COLO829 (cell line): ENCODE measurements around the gene SIL1.
"Not testable (repeated sequence)": the region's sequence is repeated elsewhere in the genome, so short reads cannot be mapped to it uniquely, and the experiment has no call there.

Source experiments
- DNase-seq: peaks from one replicate; pipeline ENCODE4 v3.0.0; 2012; ENCODE audit warnings: low spot score

SIL1 gene

DNA sequence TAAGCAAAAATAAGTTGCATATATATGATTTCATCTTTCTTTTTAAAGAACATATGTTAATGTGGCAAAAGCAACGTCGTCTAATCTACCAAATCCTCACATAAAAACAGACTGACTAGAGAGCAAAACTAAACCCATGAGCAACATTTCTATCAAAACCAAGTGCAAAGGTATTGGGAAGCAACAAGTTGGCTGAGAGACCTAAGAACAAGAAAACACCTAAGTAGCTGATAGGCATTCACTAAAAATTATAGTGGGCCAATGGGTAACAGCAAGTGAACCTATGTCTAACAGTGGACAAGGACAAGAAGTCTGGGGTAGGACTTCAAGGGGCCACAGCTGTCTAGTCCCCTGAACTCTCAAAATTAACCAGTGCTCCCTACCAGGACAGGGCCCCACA lies 130.1 kb downstream of the SIL1 start:
- no peak for DNase-seq

DNA sequence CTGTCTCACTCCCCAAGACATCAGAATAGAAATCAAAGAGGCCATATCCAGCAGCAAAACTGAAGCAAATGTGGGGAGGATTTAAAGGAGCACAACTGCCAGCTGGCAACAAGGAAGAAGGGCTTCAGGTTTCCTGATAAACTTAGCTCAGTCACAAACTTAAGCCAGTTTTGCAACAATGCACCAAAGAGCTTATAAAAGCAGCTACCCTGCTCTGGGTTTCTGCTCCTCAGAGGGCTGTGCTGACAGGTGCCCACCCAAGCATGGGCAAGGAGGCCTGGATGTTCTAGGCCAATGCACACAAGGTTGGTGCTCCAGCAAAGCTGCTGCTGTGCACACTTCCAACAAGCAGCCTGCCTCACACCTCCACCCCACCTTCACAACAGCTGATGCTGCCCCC lies 132.9 kb downstream of the SIL1 start:
- DNase-seq = no peak

DNA sequence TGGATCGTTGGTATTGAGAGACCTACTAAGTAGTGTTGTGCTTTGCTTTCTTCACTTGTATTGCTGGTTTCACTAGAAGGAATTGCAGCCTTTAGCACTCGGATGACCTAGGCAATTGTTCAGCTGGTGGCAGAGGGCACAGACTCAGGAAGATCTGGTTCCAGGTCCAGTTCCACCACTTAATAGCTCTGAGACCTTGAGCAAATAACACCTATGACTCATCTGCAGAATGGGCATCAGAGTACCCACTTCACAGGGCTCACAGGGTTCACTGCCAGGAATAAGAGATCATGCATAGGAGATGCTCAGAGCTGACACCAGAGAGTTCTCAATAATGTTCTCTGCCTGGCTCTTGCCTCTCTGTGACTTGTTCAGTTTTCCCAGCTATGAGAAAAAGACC lies 133.6 kb downstream of the SIL1 start:
- DNase-seq = no peak

DNA sequence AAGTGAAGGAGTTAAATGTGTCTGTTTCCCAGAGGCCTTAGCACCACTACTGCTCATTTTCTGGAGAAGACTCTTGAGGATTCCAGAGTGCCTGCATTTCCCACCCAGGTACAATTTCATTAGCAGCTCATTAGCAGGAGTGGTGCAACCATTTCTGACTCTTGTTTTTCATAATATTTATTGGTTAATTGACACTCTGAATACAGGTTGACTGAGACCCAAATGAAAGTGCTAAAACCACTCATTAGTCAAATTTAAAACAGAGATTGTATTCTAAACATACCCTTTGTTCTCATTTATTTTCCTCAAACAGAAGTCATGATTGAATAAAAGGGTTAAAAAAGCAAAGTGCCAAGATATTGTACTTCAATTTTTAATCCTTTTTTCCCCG lies 134.5 kb downstream of the SIL1 start:
- no peak for DNase-seq

DNA sequence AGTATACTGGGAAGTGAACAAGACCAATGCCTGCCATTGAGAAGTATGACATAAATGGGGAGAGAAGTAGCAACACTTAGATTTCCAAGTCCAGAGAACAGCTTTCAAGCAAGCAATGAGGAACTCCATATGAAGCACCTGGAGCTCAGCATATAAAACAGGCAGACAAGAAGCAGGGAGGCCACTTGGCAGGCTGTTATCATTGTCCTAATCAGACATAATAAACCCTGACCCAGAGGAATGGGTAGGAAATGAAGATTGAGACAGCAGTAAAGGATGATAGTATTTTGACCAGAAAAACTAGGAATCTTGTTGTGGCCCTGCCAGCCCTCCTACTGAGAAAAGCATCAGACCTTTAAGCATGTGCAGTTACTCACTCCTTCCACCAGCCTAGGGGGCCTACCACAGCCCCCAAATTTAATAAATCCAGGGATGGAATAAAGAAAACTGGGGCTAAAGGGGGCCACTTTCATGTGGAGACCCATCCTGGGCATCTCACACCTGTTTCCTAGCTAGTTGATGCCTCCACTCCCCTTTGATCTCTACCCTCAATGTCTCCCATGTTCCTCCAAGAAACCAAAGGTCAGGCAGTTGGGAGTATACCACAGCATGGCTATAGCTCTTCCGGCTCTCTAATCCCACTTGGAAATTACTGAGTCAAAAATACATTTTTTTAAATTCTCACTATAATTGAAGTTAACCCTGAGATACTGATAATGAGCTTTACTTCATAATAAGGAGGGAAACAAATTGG lies 135.1 kb downstream of the SIL1 start:
- no peak for DNase-seq

DNA sequence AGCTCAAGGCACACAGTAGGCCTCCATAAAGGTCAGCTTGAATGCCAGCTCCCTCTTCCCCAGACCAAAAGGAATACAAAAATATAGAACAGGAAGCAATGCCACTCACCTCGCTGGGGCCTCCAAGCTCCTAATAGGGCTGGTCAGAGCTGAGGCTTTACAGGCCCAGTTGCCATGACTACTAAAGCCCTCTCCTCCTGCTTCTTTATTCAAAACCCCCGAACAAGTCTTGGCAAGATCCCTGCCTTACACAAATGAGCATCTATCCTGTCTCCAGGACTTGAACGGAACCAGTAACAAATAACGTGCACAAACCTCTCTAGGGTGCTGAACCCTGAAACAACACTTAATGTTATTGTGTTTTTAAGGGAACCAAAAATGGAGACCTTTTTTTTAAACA lies 136.3 kb downstream of the SIL1 start:
- DNase-seq = no peak

DNA sequence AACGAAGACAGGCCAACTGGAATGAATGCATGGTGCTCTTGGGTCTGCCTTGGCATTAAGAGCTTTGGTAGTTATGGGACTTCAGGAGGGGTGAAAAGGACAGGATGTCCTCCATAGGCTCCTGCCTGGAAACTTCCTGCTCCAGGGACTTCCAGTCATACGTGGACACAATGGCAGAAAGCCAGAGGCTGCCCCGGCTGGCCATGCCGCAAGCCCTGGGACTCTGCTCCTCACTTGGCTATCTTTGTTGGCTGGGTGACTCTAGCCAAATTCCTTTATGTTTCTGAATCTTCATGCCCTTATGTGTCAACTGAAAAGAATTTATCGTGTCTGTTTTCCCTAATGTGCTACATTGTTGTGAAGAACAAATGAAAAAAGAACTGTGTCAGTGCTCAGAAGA lies 136.9 kb downstream of the SIL1 start:
- no peak for DNase-seq

DNA sequence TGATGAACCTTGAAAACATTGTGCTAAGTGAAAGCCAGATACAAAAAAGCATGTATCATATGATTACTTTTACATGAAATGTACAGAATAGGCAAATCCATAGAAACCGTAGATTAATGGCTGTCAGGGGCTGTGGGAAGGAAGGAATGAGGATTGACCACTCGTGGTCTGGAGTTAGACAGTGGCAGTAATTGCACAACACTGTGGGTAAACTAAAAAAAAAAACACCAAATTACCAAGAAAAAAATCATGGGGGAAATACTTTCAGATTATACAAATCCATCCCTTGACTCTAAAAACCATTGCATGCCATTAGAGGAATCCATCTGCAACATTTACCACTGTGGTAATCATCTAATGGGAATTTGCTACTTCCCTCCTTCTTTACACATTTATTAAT lies 140.0 kb downstream of the SIL1 start:
- no peak for DNase-seq

DNA sequence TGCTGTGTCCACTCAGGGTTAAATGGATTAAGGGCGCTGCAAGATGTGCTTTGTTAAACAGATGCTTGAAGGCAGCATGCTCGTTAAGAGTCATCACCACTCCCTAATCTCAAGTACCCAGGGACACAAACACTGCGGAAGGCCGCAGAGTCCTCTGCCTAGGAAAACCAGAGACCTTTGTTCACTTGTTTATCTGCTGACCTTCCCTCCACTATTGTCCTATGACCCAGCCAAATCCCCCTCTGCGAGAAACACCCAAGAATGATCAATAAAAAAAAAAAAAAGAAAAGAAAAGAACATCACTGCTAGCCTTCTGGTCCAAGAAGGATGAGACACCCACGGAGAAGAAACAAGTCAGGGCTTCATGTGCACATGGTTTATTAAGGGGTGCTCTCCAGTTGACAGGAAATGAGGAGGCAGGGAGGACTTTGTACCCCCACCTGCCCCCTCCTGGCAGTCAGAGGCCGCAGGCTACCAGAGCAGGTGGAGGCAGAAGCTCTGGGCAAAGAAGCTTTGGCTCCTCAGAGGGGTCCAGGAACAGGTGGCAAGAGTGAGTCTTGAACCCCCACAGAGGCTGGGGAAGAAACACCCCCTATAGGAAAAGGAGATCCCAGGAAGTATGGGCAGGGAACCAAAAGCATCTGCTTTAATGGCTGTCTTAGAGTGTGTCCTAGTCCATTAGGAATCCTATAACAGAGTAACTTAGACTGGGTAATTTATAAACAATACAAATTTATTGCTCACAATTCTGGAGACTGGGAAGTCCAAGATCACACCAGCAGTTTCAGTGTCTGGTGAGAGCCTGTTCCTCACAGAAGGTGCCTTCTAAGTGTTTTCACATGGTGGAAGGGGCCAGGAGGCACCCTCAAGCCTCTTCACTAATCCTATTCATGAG lies 140.9 kb downstream of the SIL1 start:
- not testable (repeated sequence) for DNase-seq

DNA sequence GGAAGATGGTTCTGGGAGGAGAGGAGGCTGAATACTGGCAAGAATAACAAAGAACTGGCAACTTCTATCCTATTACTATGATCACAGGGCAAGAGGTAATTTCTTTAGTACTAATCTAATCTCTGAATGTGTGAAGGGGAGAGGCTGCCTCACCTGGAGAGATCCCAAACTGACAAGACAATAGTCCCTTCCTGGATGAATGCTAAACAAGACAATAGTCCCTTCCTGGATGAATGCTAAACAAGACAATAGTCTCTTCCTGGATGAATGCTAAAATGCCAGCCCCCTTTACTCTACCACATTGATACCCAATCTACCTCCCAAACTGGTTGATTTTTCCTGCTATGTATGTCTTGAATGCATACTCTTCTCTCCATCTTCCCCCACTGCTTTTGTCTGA lies 145.2 kb downstream of the SIL1 start:
- no peak for DNase-seq

DNA sequence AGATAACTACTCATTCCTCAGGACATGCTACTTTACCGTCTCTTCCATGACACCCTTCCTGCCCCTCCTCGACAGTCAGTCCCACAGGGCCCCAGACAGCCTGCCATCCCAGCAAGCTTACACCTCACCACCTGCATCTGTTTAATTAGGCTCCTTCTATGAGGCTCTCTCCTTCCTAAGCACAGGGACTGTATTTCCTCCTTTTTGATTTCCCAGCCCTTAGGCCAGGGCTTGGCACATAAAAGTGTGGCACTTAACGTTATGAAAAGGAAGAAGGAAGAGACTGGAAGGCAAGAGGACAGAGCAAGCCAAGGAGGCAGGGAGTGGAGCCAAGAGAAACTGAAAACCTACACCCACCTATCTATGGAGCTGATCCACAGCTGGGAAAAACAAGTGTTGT lies 146.8 kb downstream of the SIL1 start:
- no peak for DNase-seq

DNA sequence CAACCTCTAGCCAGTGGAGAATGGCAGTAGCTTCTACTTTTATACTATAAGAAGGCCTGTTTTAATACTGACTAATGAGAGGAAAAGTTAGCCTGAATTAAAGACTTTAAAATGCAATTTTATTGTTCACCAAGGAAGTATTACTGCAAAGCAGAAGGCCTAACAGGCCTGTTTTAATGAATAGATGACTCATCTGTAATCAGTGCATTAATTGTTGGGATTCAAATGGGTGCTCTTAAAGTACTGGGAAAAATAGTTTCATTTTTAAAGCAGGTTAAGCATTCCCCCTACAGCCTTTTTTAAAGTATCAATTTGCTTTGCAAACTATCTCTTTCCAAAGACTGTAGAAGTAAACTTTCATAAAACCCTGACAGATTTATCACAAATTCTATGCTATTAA lies 147.7 kb downstream of the SIL1 start:
- peak; percentile 28 for DNase-seq

DNA sequence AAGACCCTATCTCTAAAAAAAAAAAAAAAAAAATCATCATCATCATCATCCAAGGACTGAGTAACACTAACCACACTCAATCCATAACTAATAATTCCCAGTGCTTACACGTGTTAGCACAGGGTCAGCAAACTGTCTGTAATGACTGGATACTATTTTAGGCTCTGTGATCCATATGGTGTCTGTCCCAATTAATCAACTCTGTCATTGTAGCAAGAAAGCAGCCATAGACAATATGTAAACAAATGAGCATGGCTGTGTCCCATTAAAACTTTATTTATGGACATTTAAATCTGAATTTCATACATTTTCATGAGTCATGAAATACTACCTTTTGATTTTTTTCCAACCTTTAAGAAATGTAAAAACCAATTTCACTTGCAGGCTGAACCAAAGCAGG lies 148.4 kb downstream of the SIL1 start:
- no peak for DNase-seq

DNA sequence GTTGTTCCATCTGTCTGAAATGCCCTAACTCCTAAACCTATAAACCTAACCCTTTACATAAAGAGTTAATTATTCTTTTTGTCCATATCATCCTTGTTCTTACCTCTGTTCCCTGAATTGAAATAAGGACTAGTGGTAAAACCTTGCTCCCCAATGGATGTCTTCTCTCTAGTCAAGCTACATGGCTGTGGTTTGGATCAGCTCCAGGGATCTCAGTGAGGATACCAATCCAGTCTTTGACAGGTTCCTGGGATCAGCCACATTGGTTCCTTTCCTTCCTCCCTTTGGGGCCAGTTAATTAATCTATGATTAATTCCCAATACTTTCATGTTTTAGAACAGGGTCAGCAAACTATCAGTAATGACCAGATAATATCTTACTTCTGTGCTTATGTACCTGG lies 151.6 kb downstream of the SIL1 start:
- DNase-seq = no peak

DNA sequence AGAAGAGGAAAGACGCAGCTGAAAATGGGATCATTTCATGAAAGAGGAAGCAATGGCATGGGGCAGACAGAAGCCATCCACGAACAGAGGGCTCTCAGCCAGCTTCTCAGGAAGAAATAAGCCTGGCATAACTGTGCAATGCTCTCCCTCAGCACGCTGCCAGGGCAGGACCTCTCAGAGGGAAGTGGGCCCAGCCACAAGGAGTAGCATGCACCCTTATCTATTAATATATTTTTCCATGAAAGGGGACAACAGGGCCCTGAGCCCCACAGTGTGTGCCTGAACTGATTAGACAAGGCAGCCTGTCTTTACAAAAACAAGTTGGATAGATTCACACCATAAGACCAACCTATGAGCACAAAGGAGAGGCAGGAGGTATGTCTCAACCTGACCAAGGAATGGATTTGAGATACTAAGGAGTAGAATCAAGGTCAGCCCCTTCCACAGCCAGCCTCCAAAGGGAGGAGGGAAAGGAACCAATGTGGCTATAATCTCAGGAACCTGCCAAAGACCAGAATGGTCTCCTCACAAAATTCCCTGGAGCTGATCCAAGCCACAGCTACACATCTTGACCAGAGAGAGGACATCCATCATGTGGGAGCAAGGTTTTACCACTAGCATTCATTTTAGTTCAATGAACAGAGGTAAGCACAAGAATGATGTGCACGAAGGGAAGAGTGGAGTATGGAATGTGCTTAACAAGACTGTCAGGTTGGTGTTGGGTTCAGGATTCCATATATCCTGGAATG lies 154.8 kb downstream of the SIL1 start:
- DNase-seq = no peak

DNA sequence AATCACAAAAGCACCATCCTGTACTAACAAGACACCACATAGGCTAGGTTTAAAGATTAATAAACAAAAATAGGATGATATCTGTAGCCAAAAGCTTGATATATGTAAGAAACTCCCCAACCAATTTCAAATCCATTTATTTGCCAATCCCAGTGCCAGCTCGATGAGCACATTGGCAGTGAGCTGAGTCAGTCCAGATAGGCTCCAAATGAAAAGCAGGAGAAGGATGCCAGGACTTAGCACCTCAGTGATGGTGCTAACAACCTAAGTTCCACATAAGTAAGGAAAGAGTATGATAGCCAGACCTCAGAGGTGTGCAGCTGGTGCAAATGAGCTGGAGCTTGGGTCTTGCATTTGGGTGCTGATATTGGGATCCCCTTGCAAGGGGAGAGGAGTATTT lies 158.1 kb downstream of the SIL1 start:
- no peak for DNase-seq

DNA sequence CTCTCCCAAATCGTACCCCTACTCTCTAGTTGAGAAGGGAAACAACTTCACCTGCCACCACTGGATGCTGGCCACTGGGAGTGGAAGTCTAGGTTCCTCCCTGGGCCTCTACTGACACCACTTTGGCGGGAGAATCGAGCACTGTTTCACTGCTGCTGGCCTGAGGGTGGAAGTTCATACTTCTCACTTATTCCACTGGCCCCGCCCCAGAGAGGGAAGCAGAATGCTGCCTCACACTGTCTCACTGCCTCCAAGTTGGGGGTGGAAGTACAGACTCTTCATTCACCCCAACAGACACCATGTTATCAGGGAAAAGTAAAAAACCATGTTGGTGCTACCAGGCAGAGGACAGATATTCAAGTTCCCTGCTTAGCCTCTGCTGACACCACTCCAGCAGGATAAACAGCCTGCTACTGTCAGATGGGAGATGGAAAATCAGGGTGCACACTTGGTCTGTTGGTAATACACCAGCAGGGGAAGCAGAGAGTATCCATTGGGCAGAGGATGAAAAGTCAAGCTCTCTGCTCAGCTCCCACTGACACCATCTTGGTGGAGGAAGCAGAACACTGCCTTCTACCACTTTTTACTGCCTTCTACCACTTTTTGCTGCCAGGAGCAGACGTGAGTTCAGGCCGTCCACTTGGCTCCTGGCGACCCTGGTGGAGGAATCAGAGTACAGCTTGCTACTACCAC lies 159.4 kb downstream of the SIL1 start:
- no peak for DNase-seq

DNA sequence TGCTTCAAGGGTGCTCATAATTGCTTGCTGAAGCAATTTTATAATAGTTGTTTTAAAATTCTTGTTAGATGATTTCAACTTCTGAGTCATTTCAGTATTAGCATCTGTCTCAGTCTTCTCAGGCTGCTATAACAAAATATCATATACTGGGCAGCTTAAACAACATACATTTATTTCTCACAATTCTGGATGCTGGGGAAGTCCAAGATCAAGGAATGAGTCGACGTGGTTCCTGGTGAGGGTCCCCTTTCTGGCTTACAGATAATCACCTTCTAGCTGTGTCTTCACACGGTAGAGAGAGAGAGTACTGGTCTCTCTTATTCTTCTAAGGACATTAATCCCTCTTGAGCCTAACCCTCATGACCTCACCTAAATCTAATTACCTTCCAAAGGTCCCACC lies 160.4 kb downstream of the SIL1 start:
- no peak for DNase-seq

DNA sequence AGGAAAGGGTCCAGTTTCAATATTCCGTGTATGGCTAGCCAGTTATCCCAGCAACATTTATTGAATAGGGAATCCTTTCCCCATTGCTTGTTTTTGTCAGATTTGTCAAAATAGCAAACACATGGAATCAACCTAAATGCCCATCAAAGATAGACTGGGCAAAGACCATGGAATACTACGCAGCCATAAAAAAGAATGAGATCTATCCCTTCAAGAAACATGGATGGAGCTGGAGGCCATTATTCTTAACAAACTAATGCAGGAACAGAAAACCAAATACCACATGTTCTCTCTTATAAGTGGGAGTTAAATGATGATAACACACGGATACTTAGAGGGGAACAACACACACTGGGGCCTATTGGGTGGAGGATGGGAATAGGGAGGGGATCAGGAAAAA lies 161.8 kb downstream of the SIL1 start:
- DNase-seq = not testable (repeated sequence)

DNA sequence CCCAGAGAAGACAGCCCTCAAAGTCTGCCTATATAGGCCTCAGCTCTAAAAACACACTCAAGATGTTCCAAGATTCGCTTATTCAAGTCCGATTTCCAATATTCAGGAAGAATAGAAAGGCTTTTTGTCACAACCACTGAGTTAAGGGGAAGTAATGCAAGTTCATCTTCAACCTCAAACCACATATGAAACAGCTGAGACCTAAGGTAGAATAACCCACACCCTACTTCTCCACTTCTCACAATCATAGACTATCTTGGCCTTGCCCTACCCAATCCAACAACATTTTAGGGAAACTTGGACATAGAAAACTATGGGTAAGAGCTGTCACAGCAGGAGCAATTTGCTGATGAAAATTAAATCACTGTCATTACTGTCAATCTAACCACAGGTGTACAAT lies 171.0 kb downstream of the SIL1 start:
- DNase-seq = no peak

DNA sequence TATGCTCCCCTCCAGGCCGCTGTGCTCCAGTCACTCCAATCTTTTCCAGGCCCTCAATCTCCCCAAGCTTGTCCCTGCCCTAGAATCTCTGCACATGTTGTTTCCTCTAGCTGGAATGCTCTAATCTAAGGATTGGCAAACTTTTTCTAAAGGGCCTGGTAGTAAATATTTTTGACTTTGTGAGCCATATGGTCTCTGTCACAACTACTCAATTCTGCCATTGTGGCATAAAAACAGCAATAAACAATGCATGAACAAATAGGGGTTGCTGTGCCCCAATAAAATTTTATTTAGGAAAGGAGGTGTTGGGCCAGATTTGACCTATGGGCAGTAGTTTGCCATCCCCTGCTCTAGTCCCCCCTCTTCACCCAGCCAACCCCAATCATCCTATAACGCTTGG lies 172.5 kb downstream of the SIL1 start:
- no peak for DNase-seq

DNA sequence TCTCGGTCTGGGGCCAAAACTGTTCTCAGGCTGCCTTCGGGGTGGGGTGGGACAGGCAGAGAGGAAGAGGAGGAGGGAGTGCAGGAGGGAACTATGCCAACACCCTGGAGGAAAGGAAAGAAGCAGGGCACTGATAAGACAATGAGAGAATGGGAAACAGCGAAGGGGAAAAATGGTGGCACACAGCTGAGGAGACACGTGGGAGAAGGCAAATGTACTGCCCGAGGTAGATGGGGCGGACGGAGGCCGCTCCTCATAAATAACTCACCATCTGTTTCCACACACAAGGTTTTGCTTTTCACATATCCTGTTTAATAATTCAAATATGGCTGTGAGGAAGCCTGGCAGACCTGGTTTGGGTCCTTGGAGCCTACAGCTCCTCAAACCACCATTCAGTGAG lies 174.9 kb downstream of the SIL1 start:
- DNase-seq = no peak
